GM18511 (cell line): ENCODE data around the gene MOV10L1.

Experiments
- ATAC-seq: cut with Tn5 transposase; IDR thresholded peaks from one replicate; pipeline ENCODE4 v1.9.1; 2021; ENCODE audit warnings: mild to moderate bottlenecking, moderate library complexity; ENCODE audit not compliant: unreplicated experiment

The MOV10L1 gene

DNA sequence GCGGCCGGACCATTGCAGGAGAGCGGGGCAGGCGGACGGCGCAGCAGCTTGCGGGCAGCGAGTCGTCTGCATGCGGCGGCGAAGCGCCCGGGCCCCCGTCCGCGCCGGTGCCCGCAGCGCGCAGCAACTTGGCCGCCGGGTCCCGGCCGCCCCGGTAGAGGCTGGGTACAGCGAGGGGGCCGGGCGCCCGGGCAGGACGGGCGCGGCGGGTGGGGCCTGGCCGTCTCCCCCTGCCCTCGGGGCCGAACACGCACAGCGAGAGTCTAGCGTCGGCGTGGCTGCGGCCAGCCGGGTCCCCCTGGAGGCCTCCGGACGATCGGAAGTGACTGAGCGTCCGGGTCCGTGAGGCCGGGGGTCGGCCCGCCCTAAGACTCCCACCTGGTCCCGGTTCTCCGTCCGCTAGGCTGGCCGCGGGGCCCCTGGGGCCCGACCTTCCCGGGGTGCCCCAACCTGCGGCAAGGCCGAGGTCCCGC is 95.1 kb downstream of the MOV10L1 start:
- ATAC-seq: no peak

DNA sequence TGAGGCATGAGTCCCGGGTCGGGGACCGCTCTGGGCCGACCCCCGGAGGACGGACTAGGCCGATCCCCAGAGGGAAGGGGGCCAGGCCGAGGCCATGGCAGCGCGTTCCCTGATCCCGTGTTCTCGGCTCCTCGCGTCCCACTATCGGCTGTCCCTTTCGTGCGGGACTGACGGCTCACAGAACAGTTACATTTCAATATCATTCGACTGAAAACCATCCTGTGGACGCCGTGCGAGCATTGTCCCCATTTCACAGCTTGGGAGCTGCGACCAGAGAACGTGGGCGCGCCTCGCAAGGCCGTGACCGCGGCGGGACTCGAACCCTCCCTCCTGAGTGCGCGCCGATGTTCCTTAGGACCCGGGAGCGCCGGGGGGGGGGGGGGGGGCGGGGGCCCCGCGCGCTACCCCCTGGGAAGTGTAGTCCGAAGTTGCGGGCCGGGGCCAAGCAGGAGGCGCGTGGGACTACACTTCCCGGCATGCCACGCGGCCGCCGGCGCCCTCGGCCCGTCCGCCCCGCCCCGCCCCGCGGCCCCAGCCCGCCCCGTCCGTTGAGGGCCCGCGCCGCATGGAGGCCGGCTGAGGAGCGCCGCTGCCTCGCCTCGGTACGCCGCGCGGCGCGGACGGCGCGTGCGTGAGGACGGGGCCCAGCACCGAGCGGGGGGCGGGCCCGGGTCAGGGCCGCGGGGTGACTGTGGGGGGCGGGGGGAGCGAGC is 95.7 kb downstream of the MOV10L1 start, which contains the start of gene TRABD:
TSS of gene TRABD (plus strand) at position 539 of the 713 bp plus-strand sequence. CDS start 7,148 bp downstream, outside the sequence.
- peak; percentile 52 for ATAC-seq

- no peak for ATAC-seq
Observed at GRCh38 chr22:50186181-50186714, 96.4 kb downstream of the MOV10L1 start.

- no peak for ATAC-seq
Observed at GRCh38 chr22:50186761-50187523, 97.1 kb downstream of the MOV10L1 start.

DNA sequence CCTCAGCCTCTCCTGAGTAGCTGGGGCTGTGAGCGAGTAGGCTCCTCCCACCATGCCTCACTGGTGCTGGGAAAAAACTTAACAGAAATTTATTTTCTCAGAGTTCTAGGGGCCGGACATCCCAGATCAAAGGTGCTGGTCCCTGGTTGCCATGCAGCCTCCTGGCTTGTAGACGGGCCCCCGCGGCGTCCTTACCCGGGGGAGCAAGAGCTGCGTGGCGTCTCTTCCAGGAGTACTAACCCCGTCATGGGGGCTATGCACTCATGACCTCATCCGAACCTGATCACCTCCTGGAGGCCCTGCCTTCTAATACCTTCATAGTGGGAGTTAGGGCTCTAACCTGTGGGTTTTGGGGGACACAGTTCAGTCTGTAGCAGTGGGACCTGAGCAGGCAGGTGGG is 98.5 kb downstream of the MOV10L1 start:
- no peak for ATAC-seq

DNA sequence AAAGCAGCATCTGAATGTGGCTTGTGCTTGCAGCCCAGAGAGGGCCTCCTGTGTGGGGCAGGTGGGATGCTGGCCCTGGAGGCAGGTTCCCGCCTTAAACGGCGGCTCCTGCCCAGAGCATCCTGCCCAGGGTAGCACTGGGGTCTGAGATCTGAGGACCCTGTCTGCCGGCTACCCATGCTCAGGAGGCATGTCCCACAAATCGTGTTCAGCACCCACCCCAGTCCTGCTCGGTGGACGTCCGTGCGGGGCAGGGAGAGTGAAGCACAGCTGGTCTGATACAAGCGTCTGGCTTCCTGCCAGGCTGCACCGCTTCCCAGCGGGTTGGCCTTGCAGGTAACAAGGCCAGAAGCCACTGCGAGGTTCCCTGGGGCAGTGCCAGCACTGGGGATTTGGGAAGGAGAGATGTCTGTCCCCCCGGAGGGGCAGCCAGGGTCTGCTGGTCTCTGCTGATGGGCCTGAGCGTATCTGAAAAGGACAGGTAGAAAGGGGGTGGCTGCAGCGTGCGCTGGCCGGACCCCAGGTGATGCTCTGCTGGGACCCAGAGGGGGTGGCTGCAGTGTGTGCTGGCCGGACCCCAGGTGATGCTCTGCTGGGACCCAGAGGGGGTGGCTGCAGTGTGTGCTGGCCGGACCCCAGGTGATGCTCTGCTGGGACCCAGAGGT is 99.5 kb downstream of the MOV10L1 start:
- no peak for ATAC-seq

DNA sequence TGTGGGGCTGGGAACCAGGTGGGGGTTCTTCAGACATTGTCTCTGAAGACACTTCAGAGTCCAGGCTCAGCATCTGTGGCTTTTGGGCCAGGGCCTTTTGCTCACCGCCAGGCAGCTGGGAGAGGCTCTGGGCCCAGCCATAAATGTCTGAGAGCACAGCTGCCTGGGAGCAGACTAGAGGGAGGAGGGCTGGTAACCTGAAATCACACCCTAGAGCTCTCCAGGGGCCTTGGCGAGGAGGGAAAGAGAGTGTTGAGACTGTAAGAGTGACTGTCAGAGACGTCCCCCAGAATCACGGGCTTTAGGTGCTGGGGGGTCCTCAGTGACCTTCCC is 100.0 kb downstream of the MOV10L1 start:
- ATAC-seq: peak; percentile 4

GRCh38 chr22:50190182-50190940 is 100.6 kb downstream of the MOV10L1 start:
- ATAC-seq: peak; percentile 43

DNA sequence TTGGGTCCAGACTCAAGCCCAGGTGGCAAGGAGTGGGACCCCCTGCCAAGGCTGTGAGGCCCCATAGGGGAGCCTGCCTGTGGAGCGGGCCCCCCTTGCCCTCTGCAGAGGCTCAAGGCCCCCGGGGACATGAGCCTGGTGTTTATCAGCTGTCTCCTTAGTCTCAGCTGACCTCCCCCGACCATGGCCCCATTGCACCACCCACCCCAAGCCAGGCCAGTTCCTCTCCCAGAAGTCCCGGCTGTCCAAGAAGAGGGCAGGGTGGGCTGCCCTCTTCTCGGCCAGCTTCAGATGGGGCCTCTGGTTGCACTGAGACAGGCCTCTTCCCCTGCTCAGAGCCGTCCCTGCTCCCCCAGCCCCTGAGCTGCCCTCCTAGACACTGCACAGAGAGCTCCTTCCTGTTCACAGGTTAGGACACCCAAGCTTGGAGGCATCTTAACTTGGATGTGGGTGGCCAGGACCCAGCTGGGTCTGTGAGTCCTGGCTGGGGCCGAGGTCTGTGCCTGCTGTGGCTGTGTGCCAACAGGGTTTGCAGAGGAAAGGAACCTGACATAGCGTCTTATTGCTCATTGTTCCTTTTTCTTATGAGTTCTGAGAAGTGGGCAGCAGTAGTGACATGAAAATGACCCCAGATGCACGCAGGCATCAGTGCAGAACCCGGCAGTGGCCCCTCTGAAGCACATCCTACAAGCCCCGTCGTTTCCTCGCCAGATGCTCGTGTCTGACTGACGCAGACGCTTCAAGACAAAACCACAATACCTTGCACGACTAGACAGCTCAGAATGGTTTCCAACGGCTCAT is 101.3 kb downstream of the MOV10L1 start:
- peak; percentile 37 for ATAC-seq

GRCh38 chr22:50192436-50193204 is 102.8 kb downstream of the MOV10L1 start:
- ATAC-seq: no peak

DNA sequence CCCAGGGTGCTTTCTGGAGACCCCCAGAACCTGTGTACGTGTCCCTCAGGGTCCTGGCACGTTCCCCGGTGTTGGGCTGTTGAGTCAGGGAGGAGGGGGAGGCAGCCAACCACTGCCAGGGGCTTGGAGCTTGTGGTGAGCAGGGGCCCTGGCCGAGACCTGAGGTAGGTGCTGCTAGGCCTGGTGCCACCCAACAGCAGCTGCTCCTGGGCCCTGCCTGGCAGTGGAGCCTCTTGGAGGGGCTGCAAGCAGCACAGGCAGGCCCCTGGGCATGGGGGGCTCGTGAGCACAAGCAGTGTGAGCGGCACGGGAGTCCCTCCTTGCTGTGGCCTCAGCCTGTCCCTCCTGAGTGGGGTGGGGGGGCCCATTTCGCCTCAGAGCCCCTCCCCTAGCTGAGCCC is 103.8 kb downstream of the MOV10L1 start:
- ATAC-seq: no peak

DNA sequence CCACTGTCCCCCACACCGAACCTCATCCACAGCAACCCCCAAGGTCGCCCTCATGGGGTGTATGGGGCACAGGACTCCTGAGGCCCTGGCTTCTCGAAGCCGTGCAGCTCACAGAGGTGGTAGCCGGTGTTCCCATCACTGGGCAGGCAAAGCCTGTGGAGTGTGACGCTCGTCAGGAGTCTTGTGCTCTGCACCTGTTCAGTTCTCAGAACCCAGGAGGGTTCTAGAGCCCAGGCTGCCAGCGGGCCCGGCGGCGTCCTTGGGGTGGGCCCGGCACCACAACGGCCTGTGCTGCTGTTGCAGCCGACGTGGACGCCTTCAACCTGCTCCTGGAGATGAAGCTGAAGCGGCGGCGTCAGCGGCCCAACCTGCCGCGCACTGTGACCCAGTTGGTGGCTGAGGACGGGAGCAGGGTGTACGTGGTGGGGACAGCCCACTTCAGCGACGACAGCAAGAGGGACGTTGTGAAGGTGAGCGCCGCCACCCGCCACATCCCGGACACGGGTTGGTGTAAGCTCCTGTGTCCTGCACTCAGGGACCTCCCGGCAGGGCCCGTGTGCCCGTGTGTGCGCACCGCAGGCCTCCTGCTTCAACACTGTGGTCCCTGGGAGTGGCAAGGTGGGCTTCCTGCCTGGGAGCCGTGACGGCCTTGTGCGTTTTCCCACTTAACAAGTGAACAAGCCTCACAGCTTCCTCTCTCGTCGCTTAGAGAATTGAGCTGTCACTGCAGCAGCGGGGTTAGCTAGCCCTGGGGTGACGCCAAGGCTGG is 104.4 kb downstream of the MOV10L1 start:
- ATAC-seq: no peak

DNA sequence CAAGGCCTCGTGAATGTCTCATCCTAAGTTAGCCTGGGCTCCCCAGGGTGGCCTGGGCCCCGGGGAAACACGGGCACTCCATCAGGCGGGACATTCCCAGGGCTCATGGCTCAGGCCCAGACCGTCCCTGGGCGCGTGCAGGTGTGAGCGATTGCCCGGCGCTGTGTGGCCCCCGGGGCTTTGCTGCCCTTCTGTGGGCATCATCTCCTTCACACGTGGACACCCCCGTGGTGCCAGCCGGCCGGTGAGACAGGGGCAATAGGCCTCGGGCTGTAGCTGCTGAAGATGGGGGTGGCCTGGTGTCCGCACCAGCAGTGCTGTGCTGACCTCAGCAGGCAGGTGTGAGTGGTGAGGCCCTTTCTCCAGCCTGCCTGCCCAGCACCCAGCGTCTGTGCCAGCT is 106.5 kb downstream of the MOV10L1 start:
- no peak for ATAC-seq

GRCh38 chr22:50197000-50197800 is 107.4 kb downstream of the MOV10L1 start:
- ATAC-seq: no peak

DNA sequence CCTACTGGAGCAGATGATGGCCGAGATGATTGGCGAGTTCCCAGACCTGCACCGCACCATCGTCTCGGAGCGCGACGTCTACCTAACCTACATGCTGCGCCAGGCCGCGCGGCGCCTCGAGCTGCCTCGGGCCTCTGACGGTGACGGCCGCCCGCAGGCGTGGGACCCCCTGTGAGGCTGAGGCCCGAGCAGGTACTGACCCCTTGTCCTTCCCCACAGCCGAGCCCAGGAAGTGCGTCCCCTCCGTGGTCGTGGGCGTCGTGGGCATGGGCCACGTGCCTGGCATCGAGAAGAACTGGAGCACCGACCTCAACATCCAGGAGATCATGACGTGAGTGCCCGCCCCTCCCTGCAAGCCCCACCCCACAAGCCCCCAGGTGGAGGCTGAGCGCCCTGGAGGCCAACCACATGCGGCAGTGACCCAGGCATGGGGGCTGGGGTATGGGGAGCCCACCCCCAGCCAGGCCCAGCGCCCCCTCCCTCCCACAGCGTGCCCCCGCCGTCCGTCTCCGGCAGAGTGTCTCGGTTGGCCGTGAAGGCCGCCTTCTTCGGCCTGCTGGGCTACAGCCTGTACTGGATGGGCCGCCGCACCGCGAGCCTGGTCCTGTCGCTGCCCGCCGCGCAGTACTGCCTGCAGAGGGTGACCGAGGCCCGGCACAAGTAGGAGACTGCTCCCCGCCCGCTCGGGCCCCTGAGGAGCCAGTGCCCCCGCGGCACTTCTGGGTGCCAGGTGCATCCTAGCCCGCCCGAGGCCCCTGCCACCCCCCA is 108.2 kb downstream of the MOV10L1 start:
- ATAC-seq: no peak

DNA sequence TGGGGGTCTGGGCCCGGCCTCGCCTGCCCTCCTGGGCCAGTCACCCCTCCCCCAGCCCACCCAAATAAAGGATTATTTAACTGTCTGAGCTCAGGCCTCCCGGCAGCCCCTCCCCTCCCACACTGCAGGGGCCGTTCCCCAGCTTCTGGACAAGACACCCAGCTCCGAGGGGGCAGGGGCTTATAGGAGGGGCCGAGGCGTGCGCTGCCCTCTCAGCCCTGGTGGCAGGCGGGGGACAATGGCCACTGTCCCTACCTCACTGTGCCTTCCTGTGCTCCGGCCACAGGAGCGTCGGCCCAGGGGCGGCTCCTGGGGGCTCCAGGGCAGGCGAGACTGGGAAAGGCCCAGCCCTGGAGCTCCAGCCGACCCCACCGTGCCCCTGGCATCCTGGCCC is 108.8 kb downstream of the MOV10L1 start:
- ATAC-seq: no peak

DNA sequence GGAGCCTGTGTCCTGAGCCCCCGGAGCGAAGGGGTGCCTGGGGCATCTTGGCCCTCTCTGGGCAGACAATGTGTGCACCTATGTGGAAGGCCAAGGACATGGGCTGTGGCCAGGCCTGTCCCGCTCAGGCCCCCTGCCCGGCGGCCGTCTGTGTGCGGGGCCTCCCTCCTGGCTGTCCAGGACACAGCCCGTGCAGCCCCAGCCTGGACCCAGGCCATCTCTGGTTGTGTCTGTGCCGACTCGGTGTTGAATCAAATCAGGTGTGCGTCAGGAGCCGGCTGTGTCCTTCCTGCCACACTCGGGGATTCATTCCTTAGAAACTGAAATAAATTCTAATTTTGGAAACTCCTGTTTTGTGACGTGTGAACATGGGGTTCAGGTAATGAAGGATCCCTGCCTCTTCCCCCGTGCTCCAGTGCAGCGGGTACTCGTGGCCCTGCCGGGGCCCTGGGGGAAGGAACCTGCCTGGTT is 109.5 kb downstream of the MOV10L1 start:
- no peak for ATAC-seq
